ENCODE data around the gene TM9SF4. TPM values are rescaled to one million over a fixed set of nuclear protein-coding genes. Genes with fewer than 3 reads are reported as not detected.

Gene TM9SF4
- total and polyA plus RNA-seq, 2 of the 8 experiments (the other 6 are each of a cell fraction or from before 2014, with no cell fraction given): 38.4 to 68.7 TPM

GRCh38 chr20:32199006-32199405 lies 89.5 kb downstream of the TM9SF4 start:
- Histone ChIP-seq H3K4me2 (ENCODE audit: insufficient read depth in 1 of 2, low read depth in 2 of 2, low read length in 2 of 2) (no peak overlapping the region), H3K9me3 (ENCODE audit: insufficient read depth in 2 of 2, low read depth in 1 of 2, low read length in 1 of 2) (no peaks in the 10 kb centered on the region), H3K56ac (replicated peaks; ENCODE audit: insufficient read length, low read depth, low read length) (no peak overlapping the region), H2BK15ac (ENCODE audit: low read length) (no peak overlapping the region), H3K9ac (replicated peaks in 1 of 4; ENCODE audit: extremely low read depth in 1 of 4, low read depth in 3 of 4, low read length in 3 of 4) (no peak overlapping the region), H3K18ac (ENCODE audit: extremely low read depth, low read length) (no peak overlapping the region), H3K4me1 (replicated peaks in 1 of 4; ENCODE audit: control insufficient read depth in 3 of 4, insufficient read depth in 4 of 4, low read length in 3 of 4) (peaks cover 0 to 9% (median 6%) of the 10 kb centered on the region in 4 experiments; a peak in 3 of 7 replicates), H3K27ac (ENCODE audit: low read depth, low read length) (no peak overlapping the region; the same call in 1 of the 2 replicates), H2AFZ (ENCODE audit: low read length) (no peak overlapping the region), H3K79me2 (ENCODE audit: control insufficient read depth in 1 of 2, insufficient read depth in 2 of 2, low read length in 2 of 2) (peaks cover 4 to 43% of the 10 kb centered on the region in 2 experiments; a peak in 3 of 4 replicates), H3K4me3 (ENCODE audit: extremely low read depth in 1 of 4, insufficient read depth in 2 of 4, low read depth in 3 of 4, low read length in 4 of 4) (no peak overlapping the region), H4K5ac (ENCODE audit: insufficient read length, low read depth, low read length) (no peak overlapping the region), H3K27me3 (replicated peaks in 1 of 4; ENCODE audit: control insufficient read depth in 3 of 4, extremely low read depth in 1 of 4, insufficient read depth in 3 of 4, low read length in 3 of 4) (no peaks in the 10 kb centered on the region), H2BK5ac (ENCODE audit: low read depth, low read length) (no peak overlapping the region), H3K14ac (ENCODE audit: insufficient read length) (no peak overlapping the region), H3K23ac (ENCODE audit: insufficient read length) (no peak overlapping the region), H2BK12ac (ENCODE audit: low read depth, low read length) (no peak overlapping the region), H4K8ac (ENCODE audit: extremely low read depth, insufficient read depth, low read length) (no peak overlapping the region), H3K23me2 (ENCODE audit: low read depth, low read length) (no peaks in the 10 kb centered on the region), H4K20me1 (replicated peaks in 1 of 2; ENCODE audit: control insufficient read depth in 1 of 2, insufficient read depth in 2 of 2, low read length in 2 of 2) (peaks cover 23 to 24% of the 10 kb centered on the region in 2 experiments), H3K79me1 (ENCODE audit: low read depth, low read length) (peaks cover 5% of the 10 kb centered on the region), H2BK20ac (ENCODE audit: low read length) (no peak overlapping the region), H4K91ac (replicated peaks; ENCODE audit: insufficient read length, low read length) (no peak overlapping the region), H2AK5ac (ENCODE audit: low read depth, low read length) (no peak overlapping the region), H2BK120ac (replicated peaks; ENCODE audit: low read depth, low read length) (no peak overlapping the region), H3K4ac (replicated peaks; ENCODE audit: insufficient read length, low read depth, low read length) (no peak overlapping the region), H3K36me3 (ENCODE audit: control insufficient read depth in 2 of 4, insufficient read depth in 4 of 4, low read length in 3 of 4) (peaks cover 51 to 69% (median 59%) of the 10 kb centered on the region in 4 experiments)
- 94% methylated on average over 4 of the region's 4 CpGs; no CpG with 5 or more reads in 1 of the 2 experiments for WGBS, 2 experiments (ENCODE audit: extremely low coverage in 1 of 2, insufficient coverage in 1 of 2, insufficient read length in 1 of 2, insufficient replicate concordance in 2 of 2, low coverage in 1 of 2, low lambda C conversion rate in 2 of 2, missing lambda C conversion rate in 1 of 2)
- FAIRE-seq (no peak), DNase-seq (ENCODE audit: low read depth in 1 of 2, low spot score in 2 of 2) (no peak)
- ChIA-PET CTCF (ENCODE audit: partially characterized antibody) (interaction anchor here (0.8 kb wide), 1 partner anchor 9 kb away, joined by 3 read pairs; no protein-coding TSS in a partner anchor), POLR2A (ENCODE audit: partially characterized antibody) (interaction anchor here (0.8 to 8.7 kb wide), 4 partner anchors 8 to 22 kb away, joined by 3 to 77 read pairs (median 4); no protein-coding TSS in a partner anchor)
- TF ChIP-seq KDM1A (IDR thresholded peaks at IDR 0.05; ENCODE audit: borderline replicate concordance, low read length) (no peak), E2F6 (IDR thresholded peaks at IDR 0.05) (no peak), ATF2 (IDR thresholded peaks at IDR 0.05; ENCODE audit: low read length) (no peak), CHD2 (IDR thresholded peaks at IDR 0.05; ENCODE audit: low read length) (no peak), GTF2F1 (IDR thresholded peaks at IDR 0.05; ENCODE audit: borderline replicate concordance, low read depth, low read length) (no peak), MAFK (IDR thresholded peaks at IDR 0.05; ENCODE audit: low read depth, low read length) (no peak), TEAD4 (IDR thresholded peaks at IDR 0.05; ENCODE audit: low read depth, low read length) (no peak), CREB1 (IDR thresholded peaks at IDR 0.05) (no peak), SP4 (IDR thresholded peaks at IDR 0.05; ENCODE audit: low read length) (no peak), EZH2 (IDR thresholded peaks at IDR 0.05; ENCODE audit: low read depth, low read length, severe bottlenecking) (no peak)

Data from H1 (cell line).